Skeletal muscle cell (primary cell): ENCODE results near the gene OR8G1.
"Not testable (repeated sequence)": the region's sequence is repeated elsewhere in the genome, so short reads cannot be mapped to it uniquely, and the experiment has no call there.

Experiments
- DNase-seq: peaks from one replicate; pipeline ENCODE4 v3.0.0-alpha.2; 2010; ENCODE audit warnings: low read depth
- H3K4me3 ChIP-seq: 2 replicates; pipeline ENCODE4 v1.5.1; 2011; ENCODE audit warnings: low read depth, mild to moderate bottlenecking, control low read depth, low read length, moderate library complexity

OR8G1 gene

GRCh38 chr11:124225471-124225870, 15.4 kb upstream of the OR8G1 start:
- DNase-seq, result no peak
- H3K4me3 ChIP-seq, result no peak overlapping the region

GRCh38 chr11:124233376-124233775, 7.5 kb upstream of the OR8G1 start:
- no peak for DNase-seq
- no peak overlapping the region for H3K4me3 ChIP-seq

- no peak overlapping the region for H3K4me3 ChIP-seq
- no peak for DNase-seq
Observed at GRCh38 chr11:124238512-124238911, 2.4 kb upstream of the OR8G1 start.

GRCh38 chr11:124249869-124250268, 9.0 kb downstream of the OR8G1 start:
- H3K4me3 ChIP-seq, DNase-seq: not testable (repeated sequence)

- H3K4me3 ChIP-seq, result no peak within 1 kb of the TSS
- DNase-seq, result no peak
Observed at GRCh38 chr11:124256076-124256475, 15.2 kb downstream of the OR8G1 start, which contains the start of gene OR8G5. Gene OR8G5, plus strand, starts transcription at chr11:124256376. Its CDS starts 8,556 bp downstream, at chr11:124264932.

- DNase-seq, H3K4me3 ChIP-seq: not testable (repeated sequence)
Observed at GRCh38 chr11:124265041-124265440, 24.1 kb downstream of the OR8G1 start.

- DNase-seq, H3K4me3 ChIP-seq: not testable (repeated sequence)
Observed at GRCh38 chr11:124270886-124271285, 30.0 kb downstream of the OR8G1 start.

GRCh38 chr11:124274000-124274399, 33.1 kb downstream of the OR8G1 start:
- DNase-seq, result no peak
- no peak overlapping the region for H3K4me3 ChIP-seq

GRCh38 chr11:124276081-124276480, 35.2 kb downstream of the OR8G1 start:
- no peak overlapping the region for H3K4me3 ChIP-seq
- peak; percentile 29 for DNase-seq

GRCh38 chr11:124277207-124277606, 36.3 kb downstream of the OR8G1 start:
- H3K4me3 ChIP-seq, result no peak overlapping the region
- no peak for DNase-seq

- no peak overlapping the region for H3K4me3 ChIP-seq
- DNase-seq, result no peak
Observed at GRCh38 chr11:124277804-124278203, 36.9 kb downstream of the OR8G1 start.

- no peak overlapping the region for H3K4me3 ChIP-seq
- no peak for DNase-seq
Observed at GRCh38 chr11:124278261-124278660, 37.4 kb downstream of the OR8G1 start.

- peak; percentile 90 for DNase-seq
- H3K4me3 ChIP-seq, result no peak overlapping the region
Observed at GRCh38 chr11:124285610-124286344, 44.9 kb downstream of the OR8G1 start.

- H3K4me3 ChIP-seq, result no peak overlapping the region
- no peak for DNase-seq
Observed at GRCh38 chr11:124294687-124295086, 53.8 kb downstream of the OR8G1 start.

- DNase-seq, result no peak
- no peak overlapping the region for H3K4me3 ChIP-seq
Observed at GRCh38 chr11:124296016-124296415, 55.1 kb downstream of the OR8G1 start.

GRCh38 chr11:124297921-124298320, 57.0 kb downstream of the OR8G1 start:
- H3K4me3 ChIP-seq, result no peak overlapping the region
- peak; percentile 80 for DNase-seq

GRCh38 chr11:124301548-124301947, 60.7 kb downstream of the OR8G1 start:
- DNase-seq, result no peak
- H3K4me3 ChIP-seq, result no peak overlapping the region

GRCh38 chr11:124302347-124303125, 61.6 kb downstream of the OR8G1 start:
- no peak overlapping the region for H3K4me3 ChIP-seq
- no peak for DNase-seq
